GM23338 (cell line): ENCODE measurements around the gene COQ6. TPM values are rescaled to one million over a fixed set of nuclear protein-coding genes. Genes with fewer than 3 reads are reported as not detected.

Experiments
- ATAC-seq: fragments of 200-7000 bp; cut with Tn5 transposase; 3 replicates; pipeline ENCODE4 v1.9.1; 2020
- DNase-seq: peaks from one replicate; pipeline ENCODE4 v3.0.0-alpha.2; 2015; ENCODE audit warnings: low spot score
- H2AFZ ChIP-seq: fragments of 200-600 bp; sonication (generic); 2 replicates; pipeline ENCODE4 v1.8.0; 2016; ENCODE audit warnings: antibody characterized with exemption, mild to moderate bottlenecking, moderate library complexity
- H3F3A ChIP-seq: fragments of 200-600 bp; sonication (generic); replicated peaks from 2 replicates; pipeline ENCODE4 v1.8.0; 2017; ENCODE audit warnings: antibody characterized with exemption, mixed run types, low read depth
- H3K27ac ChIP-seq: fragments of 200-600 bp; sonication (generic); 2 replicates; pipeline ENCODE4 v1.6.1; 2016; ENCODE audit warnings: low read depth
- H3K27me3 ChIP-seq: fragments of 200-600 bp; sonication (generic); 2 replicates; pipeline ENCODE4 v1.8.0; 2016; ENCODE audit warnings: mild to moderate bottlenecking, mixed run types, moderate library complexity; ENCODE audit not compliant: insufficient read depth
- H3K36me3 ChIP-seq: fragments of 200-600 bp; sonication (generic); 2 replicates; pipeline ENCODE4 v1.8.0; 2016; ENCODE audit warnings: mild to moderate bottlenecking; ENCODE audit not compliant: insufficient read depth
- H3K4me1 ChIP-seq: fragments of 200-600 bp; sonication (generic); 2 replicates; pipeline ENCODE4 v1.8.0; 2016; ENCODE audit warnings: mild to moderate bottlenecking, moderate library complexity; ENCODE audit not compliant: insufficient read depth
- H3K4me2 ChIP-seq: fragments of 200-600 bp; sonication (generic); 2 replicates; pipeline ENCODE4 v1.7.1; 2017; ENCODE audit warnings: mixed run types
- H3K4me3 ChIP-seq: fragments of 200-600 bp; sonication (generic); 2 replicates; pipeline ENCODE4 v1.6.1; 2016; ENCODE audit warnings: mixed run types
- H3K79me2 ChIP-seq: fragments of 200-600 bp; sonication (generic); replicated peaks from 2 replicates; pipeline ENCODE4 v1.8.0; 2017; ENCODE audit warnings: mild to moderate bottlenecking; ENCODE audit not compliant: insufficient read depth
- H3K9me2 ChIP-seq: fragments of 200-600 bp; sonication (generic); 2 replicates; pipeline ENCODE4 v1.8.0; 2017; ENCODE audit not compliant: insufficient read depth
- H4K20me1 ChIP-seq: fragments of 200-600 bp; sonication (generic); replicated peaks from 2 replicates; pipeline ENCODE4 v1.8.0; 2017; ENCODE audit warnings: mild to moderate bottlenecking; ENCODE audit not compliant: insufficient read depth
- H3K27ac Mint-ChIP-seq: 2 replicates; pipeline ENCODE4 v1.8.0; 2020; ENCODE audit warnings: inconsistent platforms, mild to moderate bottlenecking, moderate library complexity, mixed read lengths
- H3K27me3 Mint-ChIP-seq: 3 replicates; pipeline ENCODE4 v1.8.0; 2022; ENCODE audit warnings: low read depth, mild to moderate bottlenecking, moderate library complexity, mixed read lengths, inconsistent platforms; ENCODE audit not compliant: insufficient read depth, poor library complexity
- H3K36me3 Mint-ChIP-seq: 3 replicates; pipeline ENCODE4 v1.8.0; 2021; ENCODE audit warnings: low read depth, mild to moderate bottlenecking, inconsistent platforms, moderate library complexity, mixed read lengths
- H3K4me1 Mint-ChIP-seq: 3 replicates; pipeline ENCODE4 v1.8.0; 2020; ENCODE audit warnings: mild to moderate bottlenecking, inconsistent platforms, mixed read lengths
- H3K4me3 Mint-ChIP-seq: 3 replicates; pipeline ENCODE4 v1.8.0; 2021; ENCODE audit warnings: moderate library complexity, mild to moderate bottlenecking, inconsistent platforms, mixed read lengths
- H3K9me3 Mint-ChIP-seq: 3 replicates; pipeline ENCODE4 v1.8.0; 2020; ENCODE audit warnings: moderate library complexity, mild to moderate bottlenecking, inconsistent platforms, mixed read lengths
- CREB1 ChIP-seq: fragments of 250-450 bp; sonication (Bioruptor Pico); IDR thresholded peaks from 2 replicates; pipeline ENCODE4 v1.5.0; 2020; ENCODE audit warnings: low read depth, mild to moderate bottlenecking, moderate library complexity
- NANOG ChIP-seq: IDR thresholded peaks from 2 replicates; pipeline ENCODE4 v1.6.1; 2016; ENCODE audit warnings: antibody characterized with exemption, borderline replicate concordance
- POLR2AphosphoS5 ChIP-seq: IDR thresholded peaks from 2 replicates; pipeline ENCODE4 v1.6.1; 2016; ENCODE audit warnings: antibody characterized with exemption, low read depth
- STAT1 ChIP-seq: IDR thresholded peaks from one replicate; pipeline ENCODE4 v1.6.1; 2016; ENCODE audit warnings: antibody characterized with exemption; ENCODE audit not compliant: unreplicated experiment
- ZNF331 ChIP-seq: fragments of 250-450 bp; sonication (Bioruptor Pico); IDR thresholded peaks from 2 replicates; pipeline ENCODE4 v1.5.0; 2020; ENCODE audit warnings: low read depth, mild to moderate bottlenecking, moderate library complexity
- polyA plus RNA-seq: library from polyadenylated mRNA; unstranded; fragments of >200 nt; fragmentation: Nextera tagmentation; extraction: Ambion mirVana; gene quantifications from 2 replicates; pipeline ENCODE4 v1.2.1, GENCODE V29; 2016
- total RNA-seq: library from RNA; depleted of rRNA; stranded (reverse); fragments of >200 nt; shearing (Covaris generic); gene quantifications from 2 replicates; pipeline ENCODE4 v1.2.3, GENCODE V29; 2014
- TF ChIP-seq, protein P1 (sequence below): fragments of 250-450 bp; sonication (Bioruptor Pico); IDR thresholded peaks from 2 replicates; pipeline ENCODE4 v1.5.0; 2020; ENCODE audit warnings: mild to moderate bottlenecking, moderate library complexity
- TF ChIP-seq, protein P2 (sequence below): IDR thresholded peaks from 2 replicates; pipeline ENCODE4 v1.6.1; 2016; ENCODE audit warnings: antibody characterized with exemption
- TF ChIP-seq, protein P3 (sequence below): IDR thresholded peaks from one replicate; pipeline ENCODE4 v1.6.1; 2018; ENCODE audit warnings: antibody characterized with exemption; ENCODE audit not compliant: unreplicated experiment

The COQ6 gene
- total and polyA plus RNA-seq, 2 experiments from 2014 or later = 6.8 to 13.8 TPM

DNA sequence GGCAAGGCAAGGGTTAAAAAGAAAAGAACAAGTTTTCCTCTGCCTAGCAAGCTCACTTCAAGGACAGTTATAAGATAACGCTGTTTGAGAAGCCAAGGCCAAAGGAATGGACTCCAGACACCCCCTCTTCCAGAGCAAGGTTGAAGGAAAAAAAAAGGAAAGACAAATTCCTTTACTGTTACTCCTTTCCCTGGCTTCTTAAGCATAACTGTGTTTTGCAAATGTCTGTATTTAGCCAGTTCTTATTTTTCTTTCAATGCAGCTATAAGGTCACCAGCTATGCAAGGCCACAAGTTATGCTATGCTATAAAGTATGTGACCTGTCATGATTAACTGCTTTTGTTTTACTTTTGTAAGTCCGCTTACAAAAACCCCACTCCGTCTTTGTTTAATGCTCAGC, 36.8 kb upstream of the COQ6 start:
- TF ChIP-seq ZNF331 (CRISPR knock-in tag) (no peak), NANOG (no peak), STAT1 (no peak), CREB1 (no peak), POLR2AphosphoS5 (no peak)
- TF ChIP-seq, protein P1, sequence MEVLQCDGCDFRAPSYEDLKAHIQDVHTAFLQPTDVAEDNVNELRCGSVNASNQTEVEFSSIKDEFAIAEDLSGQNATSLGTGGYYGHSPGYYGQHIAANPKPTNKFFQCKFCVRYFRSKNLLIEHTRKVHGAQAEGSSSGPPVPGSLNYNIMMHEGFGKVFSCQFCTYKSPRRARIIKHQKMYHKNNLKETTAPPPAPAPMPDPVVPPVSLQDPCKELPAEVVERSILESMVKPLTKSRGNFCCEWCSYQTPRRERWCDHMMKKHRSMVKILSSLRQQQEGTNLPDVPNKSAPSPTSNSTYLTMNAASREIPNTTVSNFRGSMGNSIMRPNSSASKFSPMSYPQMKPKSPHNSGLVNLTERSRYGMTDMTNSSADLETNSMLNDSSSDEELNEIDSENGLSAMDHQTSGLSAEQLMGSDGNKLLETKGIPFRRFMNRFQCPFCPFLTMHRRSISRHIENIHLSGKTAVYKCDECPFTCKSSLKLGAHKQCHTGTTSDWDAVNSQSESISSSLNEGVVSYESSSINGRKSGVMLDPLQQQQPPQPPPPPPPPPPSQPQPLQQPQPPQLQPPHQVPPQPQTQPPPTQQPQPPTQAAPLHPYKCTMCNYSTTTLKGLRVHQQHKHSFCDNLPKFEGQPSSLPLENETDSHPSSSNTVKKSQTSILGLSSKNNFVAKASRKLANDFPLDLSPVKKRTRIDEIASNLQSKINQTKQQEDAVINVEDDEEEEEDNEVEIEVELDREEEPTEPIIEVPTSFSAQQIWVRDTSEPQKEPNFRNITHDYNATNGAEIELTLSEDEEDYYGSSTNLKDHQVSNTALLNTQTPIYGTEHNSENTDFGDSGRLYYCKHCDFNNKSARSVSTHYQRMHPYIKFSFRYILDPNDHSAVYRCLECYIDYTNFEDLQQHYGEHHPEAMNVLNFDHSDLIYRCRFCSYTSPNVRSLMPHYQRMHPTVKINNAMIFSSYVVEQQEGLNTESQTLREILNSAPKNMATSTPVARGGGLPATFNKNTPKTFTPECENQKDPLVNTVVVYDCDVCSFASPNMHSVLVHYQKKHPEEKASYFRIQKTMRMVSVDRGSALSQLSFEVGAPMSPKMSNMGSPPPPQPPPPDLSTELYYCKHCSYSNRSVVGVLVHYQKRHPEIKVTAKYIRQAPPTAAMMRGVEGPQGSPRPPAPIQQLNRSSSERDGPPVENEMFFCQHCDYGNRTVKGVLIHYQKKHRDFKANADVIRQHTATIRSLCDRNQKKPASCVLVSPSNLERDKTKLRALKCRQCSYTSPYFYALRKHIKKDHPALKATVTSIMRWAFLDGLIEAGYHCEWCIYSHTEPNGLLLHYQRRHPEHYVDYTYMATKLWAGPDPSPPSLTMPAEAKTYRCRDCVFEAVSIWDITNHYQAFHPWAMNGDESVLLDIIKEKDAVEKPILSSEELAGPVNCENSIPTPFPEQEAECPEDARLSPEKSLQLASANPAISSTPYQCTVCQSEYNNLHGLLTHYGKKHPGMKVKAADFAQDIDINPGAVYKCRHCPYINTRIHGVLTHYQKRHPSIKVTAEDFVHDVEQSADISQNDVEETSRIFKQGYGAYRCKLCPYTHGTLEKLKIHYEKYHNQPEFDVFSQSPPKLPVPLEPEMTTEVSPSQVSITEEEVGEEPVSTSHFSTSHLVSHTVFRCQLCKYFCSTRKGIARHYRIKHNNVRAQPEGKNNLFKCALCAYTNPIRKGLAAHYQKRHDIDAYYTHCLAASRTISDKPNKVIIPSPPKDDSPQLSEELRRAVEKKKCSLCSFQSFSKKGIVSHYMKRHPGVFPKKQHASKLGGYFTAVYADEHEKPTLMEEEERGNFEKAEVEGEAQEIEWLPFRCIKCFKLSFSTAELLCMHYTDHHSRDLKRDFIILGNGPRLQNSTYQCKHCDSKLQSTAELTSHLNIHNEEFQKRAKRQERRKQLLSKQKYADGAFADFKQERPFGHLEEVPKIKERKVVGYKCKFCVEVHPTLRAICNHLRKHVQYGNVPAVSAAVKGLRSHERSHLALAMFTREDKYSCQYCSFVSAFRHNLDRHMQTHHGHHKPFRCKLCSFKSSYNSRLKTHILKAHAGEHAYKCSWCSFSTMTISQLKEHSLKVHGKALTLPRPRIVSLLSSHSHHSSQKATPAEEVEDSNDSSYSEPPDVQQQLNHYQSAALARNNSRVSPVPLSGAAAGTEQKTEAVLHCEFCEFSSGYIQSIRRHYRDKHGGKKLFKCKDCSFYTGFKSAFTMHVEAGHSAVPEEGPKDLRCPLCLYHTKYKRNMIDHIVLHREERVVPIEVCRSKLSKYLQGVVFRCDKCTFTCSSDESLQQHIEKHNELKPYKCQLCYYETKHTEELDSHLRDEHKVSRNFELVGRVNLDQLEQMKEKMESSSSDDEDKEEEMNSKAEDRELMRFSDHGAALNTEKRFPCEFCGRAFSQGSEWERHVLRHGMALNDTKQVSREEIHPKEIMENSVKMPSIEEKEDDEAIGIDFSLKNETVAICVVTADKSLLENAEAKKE (CRISPR knock-in tag) = no peak
- TF ChIP-seq, protein P2, sequence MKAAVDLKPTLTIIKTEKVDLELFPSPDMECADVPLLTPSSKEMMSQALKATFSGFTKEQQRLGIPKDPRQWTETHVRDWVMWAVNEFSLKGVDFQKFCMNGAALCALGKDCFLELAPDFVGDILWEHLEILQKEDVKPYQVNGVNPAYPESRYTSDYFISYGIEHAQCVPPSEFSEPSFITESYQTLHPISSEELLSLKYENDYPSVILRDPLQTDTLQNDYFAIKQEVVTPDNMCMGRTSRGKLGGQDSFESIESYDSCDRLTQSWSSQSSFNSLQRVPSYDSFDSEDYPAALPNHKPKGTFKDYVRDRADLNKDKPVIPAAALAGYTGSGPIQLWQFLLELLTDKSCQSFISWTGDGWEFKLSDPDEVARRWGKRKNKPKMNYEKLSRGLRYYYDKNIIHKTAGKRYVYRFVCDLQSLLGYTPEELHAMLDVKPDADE = no peak
- TF ChIP-seq, protein P3, sequence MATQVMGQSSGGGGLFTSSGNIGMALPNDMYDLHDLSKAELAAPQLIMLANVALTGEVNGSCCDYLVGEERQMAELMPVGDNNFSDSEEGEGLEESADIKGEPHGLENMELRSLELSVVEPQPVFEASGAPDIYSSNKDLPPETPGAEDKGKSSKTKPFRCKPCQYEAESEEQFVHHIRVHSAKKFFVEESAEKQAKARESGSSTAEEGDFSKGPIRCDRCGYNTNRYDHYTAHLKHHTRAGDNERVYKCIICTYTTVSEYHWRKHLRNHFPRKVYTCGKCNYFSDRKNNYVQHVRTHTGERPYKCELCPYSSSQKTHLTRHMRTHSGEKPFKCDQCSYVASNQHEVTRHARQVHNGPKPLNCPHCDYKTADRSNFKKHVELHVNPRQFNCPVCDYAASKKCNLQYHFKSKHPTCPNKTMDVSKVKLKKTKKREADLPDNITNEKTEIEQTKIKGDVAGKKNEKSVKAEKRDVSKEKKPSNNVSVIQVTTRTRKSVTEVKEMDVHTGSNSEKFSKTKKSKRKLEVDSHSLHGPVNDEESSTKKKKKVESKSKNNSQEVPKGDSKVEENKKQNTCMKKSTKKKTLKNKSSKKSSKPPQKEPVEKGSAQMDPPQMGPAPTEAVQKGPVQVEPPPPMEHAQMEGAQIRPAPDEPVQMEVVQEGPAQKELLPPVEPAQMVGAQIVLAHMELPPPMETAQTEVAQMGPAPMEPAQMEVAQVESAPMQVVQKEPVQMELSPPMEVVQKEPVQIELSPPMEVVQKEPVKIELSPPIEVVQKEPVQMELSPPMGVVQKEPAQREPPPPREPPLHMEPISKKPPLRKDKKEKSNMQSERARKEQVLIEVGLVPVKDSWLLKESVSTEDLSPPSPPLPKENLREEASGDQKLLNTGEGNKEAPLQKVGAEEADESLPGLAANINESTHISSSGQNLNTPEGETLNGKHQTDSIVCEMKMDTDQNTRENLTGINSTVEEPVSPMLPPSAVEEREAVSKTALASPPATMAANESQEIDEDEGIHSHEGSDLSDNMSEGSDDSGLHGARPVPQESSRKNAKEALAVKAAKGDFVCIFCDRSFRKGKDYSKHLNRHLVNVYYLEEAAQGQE = no peak
- H3K4me1 ChIP-seq = no peaks in the 10 kb centered on the region
- peaks cover 24% of the 10 kb centered on the region for H3K36me3 ChIP-seq
- H3K27me3 ChIP-seq = no peaks in the 10 kb centered on the region
- Mint-ChIP-seq H3K4me3 (no peak overlapping the region), H3K4me1 (no peaks in the 10 kb centered on the region), H3K9me3 (peaks cover 4% of the 10 kb centered on the region; the same call in 1 of the 3 replicates), H3K27me3 (peaks cover 1% of the 10 kb centered on the region), H3K27ac (no peak overlapping the region), H3K36me3 (peaks cover 44% of the 10 kb centered on the region)
- H3K79me2 ChIP-seq = peaks cover 3% of the 10 kb centered on the region; the same call in 1 of the 2 replicates
- H3K9me2 ChIP-seq = no peaks in the 10 kb centered on the region
- H3K4me2 ChIP-seq = no peak overlapping the region
- no peak overlapping the region for H2AFZ ChIP-seq
- DNase-seq = no peak
- H3F3A ChIP-seq = no peaks in the 10 kb centered on the region
- H4K20me1 ChIP-seq = peaks cover 7% of the 10 kb centered on the region
- ATAC-seq = no peak
- H3K4me3 ChIP-seq = no peak overlapping the region
- no peak overlapping the region for H3K27ac ChIP-seq
